Activated gamma-delta T cell (primary cell): ENCODE data around the gene ZNF830.
"Not testable (repeated sequence)": the region's sequence is repeated elsewhere in the genome, so short reads cannot be mapped to it uniquely, and the experiment has no call there.

ENCODE experiments used
- DNase-seq: peaks from one replicate; lab custom pipeline; 2025; lab: John Stamatoyannopoulos, UW

ZNF830 gene

DNA sequence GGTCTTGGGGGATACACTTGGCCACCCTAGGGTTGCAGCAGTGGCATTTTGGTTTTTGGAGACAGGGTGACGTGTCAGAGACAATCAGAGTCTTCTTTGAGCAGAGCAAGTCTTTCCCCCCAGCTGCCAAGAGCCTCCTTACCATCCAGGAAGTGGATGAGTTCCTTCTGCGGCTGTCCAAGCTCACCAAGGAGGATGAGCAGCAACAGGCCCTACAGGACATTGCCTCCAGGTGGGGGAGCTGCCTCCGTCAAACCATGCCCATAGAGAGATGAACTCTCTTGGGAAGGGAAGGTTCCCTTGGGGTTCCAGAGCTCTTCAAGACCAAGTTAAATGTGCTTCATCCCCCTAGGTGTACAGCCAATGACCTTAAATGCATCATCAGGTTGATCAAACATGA lies 30.3 kb downstream of the ZNF830 start:
- no peak for DNase-seq

- no peak for DNase-seq
Observed at GRCh38 chr17:34993031-34993430, 31.7 kb downstream of the ZNF830 start.

DNA sequence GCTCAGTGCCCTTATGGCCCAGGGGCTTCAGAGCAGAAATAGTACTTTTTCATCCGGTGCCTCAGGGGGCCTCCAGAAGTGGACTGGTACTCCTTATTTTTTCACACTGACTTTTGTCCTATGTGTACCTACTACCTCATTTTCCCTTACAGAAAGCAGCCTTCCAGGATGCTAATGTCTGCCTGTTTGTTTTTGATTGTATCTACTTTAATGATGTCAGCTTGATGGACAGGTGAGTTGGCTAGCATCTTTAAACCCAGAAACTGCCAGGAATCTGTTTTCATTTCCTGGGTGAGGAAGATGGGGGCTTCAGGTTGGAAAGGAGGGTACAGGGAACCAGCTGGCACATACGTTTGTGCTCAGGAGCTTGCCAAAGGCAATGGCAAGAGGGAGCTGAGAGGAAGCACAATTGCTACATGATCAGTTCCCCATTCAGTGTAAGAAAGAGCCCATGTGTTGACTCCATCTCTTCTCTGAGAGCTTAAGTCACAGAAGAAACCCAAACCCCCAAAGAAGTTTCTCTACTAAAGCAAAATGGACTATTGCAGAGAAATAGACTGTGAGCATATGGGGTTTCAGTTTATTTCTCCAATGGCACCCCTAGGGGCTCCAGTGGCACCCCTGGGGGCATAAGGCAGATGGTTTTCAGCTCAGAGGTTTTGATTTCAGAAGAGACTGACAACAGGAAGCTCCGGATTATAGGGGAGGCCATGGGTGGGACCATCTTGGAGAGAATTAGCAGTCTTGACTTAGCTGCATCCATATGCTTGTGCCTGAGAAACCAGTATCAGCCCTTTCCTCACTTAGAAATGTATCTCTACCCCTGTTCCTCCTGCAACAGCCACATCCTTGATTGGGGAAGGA lies 35.3 kb downstream of the ZNF830 start:
- DNase-seq: no peak

DNA sequence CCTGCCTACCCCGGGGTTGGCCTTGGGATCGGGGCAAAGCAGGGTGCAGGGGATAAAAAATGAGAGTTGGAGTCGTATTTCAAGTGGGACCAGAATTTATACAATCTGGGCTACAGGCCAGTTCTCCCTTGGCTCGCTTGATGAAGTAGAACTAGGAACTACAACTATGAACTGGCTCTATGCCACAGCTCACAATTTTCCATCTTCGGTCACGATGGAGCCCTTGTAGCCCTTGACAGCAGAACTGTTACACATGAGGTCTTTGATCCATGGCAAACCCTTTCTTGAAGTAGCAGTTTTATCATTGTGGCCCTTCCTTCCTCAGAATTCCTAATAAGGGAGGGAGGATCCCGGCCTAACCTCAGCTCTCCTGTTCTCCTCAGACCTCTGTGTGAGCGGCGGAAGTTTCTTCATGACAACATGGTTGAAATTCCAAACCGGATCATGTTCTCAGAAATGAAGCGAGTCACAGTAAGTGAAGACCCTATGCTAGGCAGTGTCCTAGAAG lies 36.1 kb downstream of the ZNF830 start:
- no peak for DNase-seq

DNA sequence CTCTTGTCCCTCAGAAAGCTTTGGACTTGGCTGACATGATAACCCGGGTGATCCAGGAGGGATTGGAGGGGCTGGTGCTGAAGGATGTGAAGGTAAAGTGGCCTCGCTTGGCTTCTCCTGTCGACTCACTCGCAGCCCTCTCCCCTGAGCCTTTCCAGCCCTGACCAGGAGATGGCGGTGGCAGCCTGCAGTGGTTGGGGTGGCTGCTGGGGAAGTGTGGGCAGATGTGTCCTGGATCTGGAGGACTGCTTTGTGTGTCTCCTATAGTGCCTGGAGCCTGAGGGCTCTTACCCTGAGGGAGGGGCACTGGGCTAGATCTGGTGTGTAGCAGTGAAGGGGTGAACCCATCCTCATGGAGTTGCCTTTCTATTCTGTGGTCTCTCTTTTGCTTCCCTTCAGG lies 36.9 kb downstream of the ZNF830 start:
- DNase-seq: peak; percentile 32

- no peak for DNase-seq
Observed at GRCh38 chr17:34999456-34999855, 38.1 kb downstream of the ZNF830 start.

DNA sequence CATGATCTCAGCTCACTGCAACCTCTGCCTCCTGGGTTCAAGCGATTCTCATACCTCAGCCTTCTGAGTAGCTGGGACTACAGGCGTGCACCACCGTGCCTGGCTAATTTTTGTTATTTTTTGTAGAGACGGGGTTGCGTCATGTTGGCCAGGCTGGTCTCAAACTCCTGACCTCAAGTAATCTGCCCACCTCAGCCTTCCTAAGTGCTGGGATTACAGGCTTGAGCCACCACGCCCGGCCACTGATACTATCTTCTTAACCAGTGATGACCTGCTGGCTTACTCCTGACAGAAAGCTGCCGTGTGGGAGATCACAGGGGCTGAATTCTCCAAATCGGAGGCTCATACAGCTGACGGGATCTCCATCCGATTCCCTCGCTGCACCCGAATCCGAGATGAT lies 39.6 kb downstream of the ZNF830 start:
- not testable (repeated sequence) for DNase-seq

GRCh38 chr17:35001549-35001948 lies 40.2 kb downstream of the ZNF830 start:
- no peak for DNase-seq

GRCh38 chr17:35002876-35003551 lies 41.7 kb downstream of the ZNF830 start:
- no peak for DNase-seq

DNA sequence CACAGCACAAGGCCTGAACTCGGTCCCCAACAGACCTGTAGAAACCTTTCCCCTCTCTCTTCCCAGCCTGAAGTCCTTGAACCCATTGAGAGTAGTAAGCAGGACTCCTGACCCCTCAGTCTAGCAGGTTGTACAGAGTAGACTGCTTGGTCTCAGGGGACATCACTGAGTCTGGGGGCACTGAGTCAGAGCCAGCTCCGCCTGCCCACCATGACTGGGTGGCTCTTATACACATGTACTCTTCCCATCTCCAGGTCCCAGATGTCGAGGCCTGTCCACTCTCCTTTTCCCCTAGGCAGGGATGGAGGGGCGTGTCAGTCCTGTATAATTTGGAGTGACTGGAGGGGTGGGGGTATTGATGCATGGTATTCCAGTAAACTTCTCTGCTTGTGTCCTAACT lies 42.4 kb downstream of the ZNF830 start:
- no peak for DNase-seq

DNA sequence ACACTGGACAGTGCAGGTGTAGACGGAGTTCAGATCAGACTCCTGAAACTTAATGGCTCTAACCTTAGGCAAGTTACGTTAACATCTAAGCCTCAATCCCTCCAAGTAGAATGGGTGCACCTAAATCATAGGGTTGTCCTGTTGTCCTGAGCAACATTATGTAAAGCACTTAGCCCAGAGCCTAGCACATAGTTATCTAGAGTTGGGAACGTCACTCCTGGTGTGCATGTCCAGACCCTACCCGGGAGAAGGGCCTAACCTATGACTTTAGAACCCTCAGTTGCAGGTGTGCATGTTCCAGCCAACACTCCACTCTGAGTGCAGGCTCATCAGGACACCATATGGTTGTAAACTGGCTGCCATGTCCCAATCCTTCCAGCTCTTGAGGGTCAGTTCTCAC lies 45.0 kb downstream of the ZNF830 start:
- DNase-seq: no peak

GRCh38 chr17:35006961-35007360 lies 45.6 kb downstream of the ZNF830 start:
- no peak for DNase-seq

- no peak for DNase-seq
Observed at GRCh38 chr17:35010093-35010492, 48.8 kb downstream of the ZNF830 start.

GRCh38 chr17:35011671-35012216 lies 50.4 kb downstream of the ZNF830 start:
- DNase-seq: no peak
